ENCODE data around the gene PARP9.
"Not testable (repeated sequence)": the region's sequence is repeated elsewhere in the genome, so short reads cannot be mapped to it uniquely, and the experiment has no call there.

The PARP9 gene

DNA sequence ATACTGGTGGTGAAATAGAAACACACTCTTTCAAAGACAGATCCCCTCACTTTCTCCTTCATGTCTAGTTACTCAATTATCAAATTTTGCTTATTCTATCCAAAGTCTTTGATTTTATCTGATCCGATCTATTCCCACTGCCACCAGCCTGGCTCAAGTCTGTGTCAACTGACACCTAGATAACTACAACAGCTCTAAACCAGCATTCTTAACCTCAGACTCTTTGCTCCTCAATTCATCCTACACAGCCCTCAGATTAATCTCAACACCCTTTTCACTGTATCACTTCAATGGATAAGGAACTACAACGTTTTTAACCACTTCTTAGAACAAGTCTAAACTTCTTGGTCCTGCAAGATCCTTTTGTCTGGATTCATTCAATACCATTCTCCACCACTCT lies 58.4 kb downstream of the PARP9 start:
- ChIA-PET POLR2A (interaction anchor here (0.7 to 1.1 kb wide), 2 partner anchors 8 to 9 kb away, joined by 3 to 5 read pairs; partner anchors contain the start of gene KPNA1), CTCF (no interaction called here)
- no peak for TF ChIP-seq FOXM1 (IDR thresholded peaks at IDR 0.05; ENCODE audit: borderline replicate concordance)
- TF ChIP-seq FOXK2 (IDR thresholded peaks at IDR 0.05) = no peak
- no peak for TF ChIP-seq HDGF (IDR thresholded peaks at IDR 0.05; ENCODE audit: borderline replicate concordance)
- no peak for TF ChIP-seq TARDBP (IDR thresholded peaks at IDR 0.05)
- TF ChIP-seq ZNF384 (IDR thresholded peaks at IDR 0.05) = no peak
- DNase-seq (ENCODE audit: extremely low spot score) = no peak

DNA sequence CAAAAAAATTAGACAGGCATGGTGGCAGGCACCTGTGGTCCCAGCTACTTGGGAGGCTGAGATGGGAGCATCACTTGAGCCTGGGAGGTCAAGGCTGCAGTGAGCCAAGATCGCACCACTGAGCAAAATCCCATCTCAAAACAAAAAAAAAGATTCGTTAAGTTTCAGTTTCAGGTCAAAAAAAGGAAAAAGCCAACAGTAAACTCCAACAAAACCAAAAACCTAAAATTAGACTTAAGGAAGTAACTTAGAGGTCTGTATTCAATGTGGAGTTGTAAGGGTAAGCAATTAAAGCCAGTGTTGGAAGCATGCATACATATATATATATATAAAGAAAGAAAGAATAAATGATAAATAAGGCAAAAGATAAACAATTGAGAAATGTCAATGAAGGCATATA lies 61.2 kb downstream of the PARP9 start:
- CTCF ChIA-PET = no interaction called here
- DNase-seq (ENCODE audit: extremely low spot score) = no peak
- POLR2A ChIA-PET = no interaction called here
- TF ChIP-seq L3MBTL2 (conservative IDR thresholded peaks at IDR 0.05) (no peak), SP1 (IDR thresholded peaks at IDR 0.05) (no peak), ELF4 (IDR thresholded peaks at IDR 0.05) (no peak), FOXA1 (IDR thresholded peaks at IDR 0.05) (no peak), ZNF384 (IDR thresholded peaks at IDR 0.05) (no peak), ARNT (IDR thresholded peaks at IDR 0.05) (no peak), SUZ12 (IDR thresholded peaks at IDR 0.05) (no peak), CTBP1 (IDR thresholded peaks at IDR 0.05; ENCODE audit: borderline replicate concordance) (no peak), FOXM1 (IDR thresholded peaks at IDR 0.05; ENCODE audit: borderline replicate concordance) (no peak), TARDBP (IDR thresholded peaks at IDR 0.05) (no peak), HDGF (IDR thresholded peaks at IDR 0.05; ENCODE audit: borderline replicate concordance) (no peak), FOXK2 (IDR thresholded peaks at IDR 0.05) (no peak), NFRKB (IDR thresholded peaks at IDR 0.05) (no peak), BHLHE40 (IDR thresholded peaks at IDR 0.05; ENCODE audit: borderline replicate concordance) (no peak), LEF1 (IDR thresholded peaks at IDR 0.05; ENCODE audit: borderline replicate concordance) (no peak)
- TF ChIP-seq, protein P1, sequence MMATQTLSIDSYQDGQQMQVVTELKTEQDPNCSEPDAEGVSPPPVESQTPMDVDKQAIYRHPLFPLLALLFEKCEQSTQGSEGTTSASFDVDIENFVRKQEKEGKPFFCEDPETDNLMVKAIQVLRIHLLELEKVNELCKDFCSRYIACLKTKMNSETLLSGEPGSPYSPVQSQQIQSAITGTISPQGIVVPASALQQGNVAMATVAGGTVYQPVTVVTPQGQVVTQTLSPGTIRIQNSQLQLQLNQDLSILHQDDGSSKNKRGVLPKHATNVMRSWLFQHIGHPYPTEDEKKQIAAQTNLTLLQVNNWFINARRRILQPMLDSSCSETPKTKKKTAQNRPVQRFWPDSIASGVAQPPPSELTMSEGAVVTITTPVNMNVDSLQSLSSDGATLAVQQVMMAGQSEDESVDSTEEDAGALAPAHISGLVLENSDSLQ (IDR thresholded peaks at IDR 0.05) = no peak

DNA sequence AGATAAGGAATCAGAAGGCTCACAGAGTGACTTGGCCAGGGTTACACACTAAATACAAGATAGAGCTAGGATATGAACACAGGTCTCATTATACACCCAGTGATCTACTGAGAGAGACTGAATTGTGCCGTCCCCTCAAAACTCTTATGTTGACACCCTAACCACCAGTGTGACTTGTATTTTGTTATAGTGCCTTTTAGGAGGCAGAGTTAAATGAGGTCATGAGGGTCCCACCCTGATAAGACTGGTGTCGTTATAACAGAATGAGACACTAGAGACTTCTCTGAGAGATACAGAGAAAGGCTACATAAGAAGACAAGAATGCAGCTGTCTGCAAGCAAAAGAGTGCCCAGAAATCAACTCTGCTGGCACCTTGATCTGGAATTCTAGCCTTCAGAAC lies 62.0 kb downstream of the PARP9 start:
- POLR2A ChIA-PET = interaction anchor here (0.6 kb wide), 2 partner anchors 13 to 97 kb away, joined by 3 to 4 read pairs; partner anchors contain the start of gene KPNA1
- CTCF ChIA-PET = no interaction called here
- TF ChIP-seq L3MBTL2 (conservative IDR thresholded peaks at IDR 0.05) (no peak), TARDBP (IDR thresholded peaks at IDR 0.05) (no peak), ARNT (IDR thresholded peaks at IDR 0.05) (no peak), FOXK2 (IDR thresholded peaks at IDR 0.05) (no peak), ZNF384 (IDR thresholded peaks at IDR 0.05) (no peak), LEF1 (IDR thresholded peaks at IDR 0.05; ENCODE audit: borderline replicate concordance) (no peak), SP1 (IDR thresholded peaks at IDR 0.05) (no peak), ELF4 (IDR thresholded peaks at IDR 0.05) (no peak), HDGF (IDR thresholded peaks at IDR 0.05; ENCODE audit: borderline replicate concordance) (no peak), BHLHE40 (IDR thresholded peaks at IDR 0.05; ENCODE audit: borderline replicate concordance) (no peak), FOXM1 (IDR thresholded peaks at IDR 0.05; ENCODE audit: borderline replicate concordance) (no peak)
- DNase-seq (ENCODE audit: extremely low spot score) = no peak

DNA sequence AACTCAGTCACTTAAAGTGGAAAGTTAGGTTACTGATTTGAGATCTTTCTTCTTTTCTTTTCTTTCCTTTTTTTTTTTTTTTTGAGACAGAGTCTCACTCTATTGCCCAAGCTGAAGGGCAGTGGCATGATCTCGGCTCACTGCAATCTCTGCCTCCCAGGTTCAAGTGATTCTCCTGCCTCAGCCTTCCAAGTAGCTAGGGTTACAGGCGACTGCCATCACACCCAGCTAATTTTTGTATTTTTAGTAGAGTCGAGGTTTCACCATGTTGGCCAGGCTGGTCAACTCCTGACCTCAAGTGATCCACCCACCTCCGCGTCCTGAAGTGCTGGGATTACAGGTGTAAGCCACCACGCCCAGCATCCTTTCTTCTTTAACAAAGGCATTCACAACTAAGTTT lies 63.1 kb downstream of the PARP9 start:
- POLR2A ChIA-PET; CTCF ChIA-PET; DNase-seq (ENCODE audit: extremely low spot score): not testable (repeated sequence)

DNA sequence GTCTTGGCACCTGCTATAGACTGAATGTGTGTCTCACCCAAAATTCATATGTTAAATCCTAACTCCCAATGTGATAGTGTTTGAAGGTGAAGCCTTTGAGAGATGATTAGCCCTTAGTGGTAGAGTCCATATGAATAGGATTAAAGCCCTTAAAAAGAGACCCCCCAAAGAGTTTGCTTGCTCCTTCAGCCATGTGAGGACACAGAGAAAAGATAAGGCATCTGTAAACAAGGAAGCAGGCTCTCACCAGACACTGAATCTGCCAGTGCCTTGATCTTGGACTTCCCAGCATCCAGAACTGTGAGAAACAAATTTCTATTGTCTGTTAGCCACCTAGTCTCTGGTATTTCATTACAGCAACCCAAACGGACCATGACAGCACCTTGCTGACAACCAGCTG lies 65.9 kb downstream of the PARP9 start:
- TF ChIP-seq SP1 (IDR thresholded peaks at IDR 0.05) (no peak), L3MBTL2 (conservative IDR thresholded peaks at IDR 0.05) (no peak), FOXA1 (IDR thresholded peaks at IDR 0.05) (no peak), HDGF (IDR thresholded peaks at IDR 0.05; ENCODE audit: borderline replicate concordance) (no peak), TARDBP (IDR thresholded peaks at IDR 0.05) (no peak), NFRKB (IDR thresholded peaks at IDR 0.05) (no peak), ARNT (IDR thresholded peaks at IDR 0.05) (no peak), ZNF384 (IDR thresholded peaks at IDR 0.05) (no peak), FOXK2 (IDR thresholded peaks at IDR 0.05) (no peak), ELF4 (IDR thresholded peaks at IDR 0.05) (no peak), LEF1 (IDR thresholded peaks at IDR 0.05; ENCODE audit: borderline replicate concordance) (no peak)
- no peak for DNase-seq (ENCODE audit: extremely low spot score)
- ChIA-PET CTCF (no interaction called here), POLR2A (no interaction called here)

DNA sequence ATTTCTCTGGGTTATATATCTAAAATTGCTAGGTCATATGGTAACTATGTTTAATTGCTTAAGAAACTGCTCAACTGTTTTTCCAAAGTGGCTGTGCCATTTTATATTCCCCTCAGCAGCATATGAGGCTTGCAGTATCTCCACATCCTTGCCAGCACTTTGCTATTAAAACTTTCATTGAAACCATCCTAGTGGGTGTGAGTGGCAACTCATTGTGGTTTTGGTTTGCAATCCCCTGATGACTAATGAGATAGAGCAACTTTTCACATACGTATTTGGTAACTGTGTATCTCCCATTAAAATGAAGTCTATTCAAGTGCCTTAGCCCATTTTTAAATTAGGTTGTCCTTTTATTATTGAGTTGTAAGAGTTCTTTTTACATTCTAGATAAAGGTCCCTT lies 66.7 kb downstream of the PARP9 start:
- ChIA-PET CTCF (no interaction called here), POLR2A (no interaction called here)
- no peak for TF ChIP-seq NFRKB (IDR thresholded peaks at IDR 0.05)
- TF ChIP-seq, protein P1 (IDR thresholded peaks at IDR 0.05) = no peak
- TF ChIP-seq SP1 (IDR thresholded peaks at IDR 0.05) = no peak
- no peak for TF ChIP-seq BHLHE40 (IDR thresholded peaks at IDR 0.05; ENCODE audit: borderline replicate concordance)
- no peak for TF ChIP-seq FOXK2 (IDR thresholded peaks at IDR 0.05)
- no peak for TF ChIP-seq LEF1 (IDR thresholded peaks at IDR 0.05; ENCODE audit: borderline replicate concordance)
- TF ChIP-seq FOXA1 (IDR thresholded peaks at IDR 0.05) = no peak
- TF ChIP-seq SUZ12 (IDR thresholded peaks at IDR 0.05) = no peak
- TF ChIP-seq HDGF (IDR thresholded peaks at IDR 0.05; ENCODE audit: borderline replicate concordance) = no peak
- DNase-seq (ENCODE audit: extremely low spot score) = no peak

DNA sequence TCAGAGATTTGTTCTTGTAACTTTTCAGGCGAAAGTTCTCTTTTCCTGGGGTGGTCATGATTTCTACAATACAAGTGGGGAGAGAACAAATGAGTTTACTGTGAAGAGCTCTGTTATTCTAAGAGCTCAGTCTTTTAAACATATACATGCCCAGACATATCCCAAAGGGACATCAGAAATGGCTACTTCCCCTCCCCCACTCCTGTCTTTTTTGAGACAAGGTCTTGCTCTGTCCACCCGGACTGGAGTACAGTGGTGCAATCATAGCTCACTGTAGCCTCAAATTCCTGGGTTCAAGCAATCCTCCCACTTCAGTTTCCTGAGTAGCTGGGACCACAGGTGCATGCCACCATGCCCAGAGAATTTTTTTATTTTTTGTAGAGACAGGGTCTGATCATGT lies 67.6 kb downstream of the PARP9 start:
- POLR2A ChIA-PET = no interaction called here

DNA sequence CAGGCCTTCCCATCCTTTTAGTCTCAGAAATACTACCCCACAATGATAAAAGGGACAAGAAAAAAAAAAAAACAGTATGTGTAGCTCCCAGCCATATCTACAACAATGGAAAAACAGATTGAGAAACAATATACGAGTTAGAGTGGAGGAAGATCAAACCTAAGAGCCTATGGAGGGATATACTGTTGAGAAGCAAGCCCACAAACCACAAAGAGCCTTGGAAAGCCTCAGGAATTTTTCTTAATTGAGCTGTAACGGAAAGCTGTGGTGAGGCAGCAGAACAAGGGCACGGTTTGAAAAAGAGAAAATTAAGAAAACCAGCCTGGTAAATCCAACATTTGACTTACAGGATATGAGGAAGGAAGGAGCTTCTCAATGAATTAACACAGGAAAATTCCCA lies 70.8 kb downstream of the PARP9 start:
- POLR2A ChIA-PET = interaction anchor here (0.8 to 0.9 kb wide), 2 partner anchors 21 to 71 kb away, joined by 3 to 6 read pairs; partner anchors contain the start of genes DTX3L, KPNA1 and PARP9
- CTCF ChIA-PET = interaction anchor here (0.7 kb wide), 1 partner anchor 77 kb away, joined by 3 read pairs; no protein-coding TSS in a partner anchor
- TF ChIP-seq SP1 (IDR thresholded peaks at IDR 0.05) = no peak
- TF ChIP-seq NFRKB (IDR thresholded peaks at IDR 0.05) = no peak
- TF ChIP-seq ZNF384 (IDR thresholded peaks at IDR 0.05) = no peak
- no peak for TF ChIP-seq BHLHE40 (IDR thresholded peaks at IDR 0.05; ENCODE audit: borderline replicate concordance)
- TF ChIP-seq HDGF (IDR thresholded peaks at IDR 0.05; ENCODE audit: borderline replicate concordance) = no peak
- TF ChIP-seq, protein P1 (IDR thresholded peaks at IDR 0.05) = no peak
- no peak for TF ChIP-seq ARNT (IDR thresholded peaks at IDR 0.05)
- no peak for TF ChIP-seq SUZ12 (IDR thresholded peaks at IDR 0.05)
- TF ChIP-seq FOXA1 (IDR thresholded peaks at IDR 0.05) = no peak
- TF ChIP-seq LEF1 (IDR thresholded peaks at IDR 0.05; ENCODE audit: borderline replicate concordance) = no peak
- TF ChIP-seq L3MBTL2 (conservative IDR thresholded peaks at IDR 0.05) = no peak
- no peak for TF ChIP-seq FOXK2 (IDR thresholded peaks at IDR 0.05)
- TF ChIP-seq TARDBP (IDR thresholded peaks at IDR 0.05) = no peak
- TF ChIP-seq FOXM1 (IDR thresholded peaks at IDR 0.05; ENCODE audit: borderline replicate concordance) = no peak
- TF ChIP-seq CTBP1 (IDR thresholded peaks at IDR 0.05; ENCODE audit: borderline replicate concordance) = no peak
- DNase-seq (ENCODE audit: extremely low spot score) = no peak

More for the DNA sequence above, 67.6 kb downstream of the PARP9 start:
- CTCF ChIA-PET = no interaction called here
- DNase-seq (ENCODE audit: extremely low spot score) = no peak
- no peak for TF ChIP-seq CTBP1 (IDR thresholded peaks at IDR 0.05; ENCODE audit: borderline replicate concordance)
- no peak for TF ChIP-seq NFRKB (IDR thresholded peaks at IDR 0.05)

Measured in HEK293T (cell line).